Heart right ventricle (tissue), 16 donors: ENCODE data around the gene KCTD6. TPM values are rescaled to one million over a fixed set of nuclear protein-coding genes. Genes with fewer than 3 reads are reported as not detected.
A peak's percentile ranks its signal among the peaks of the same experiment; 100 is the strongest.

ENCODE experiments used
- ATAC-seq, 8 donors: fragments of 200-7000 bp; cut with Tn5 transposase; one replicate each; pipeline ENCODE4 v1.9.1; 2020; ENCODE audit warnings: mild to moderate bottlenecking in 8 of 8, moderate library complexity in 8 of 8, moderate number of reproducible peaks in 1 of 8
- DNase-seq, 2 donors: peaks; one replicate each; pipeline ENCODE4 v3.0.0-alpha.2; 2020
- H3K27ac ChIP-seq, 10 donors: fragments of 200-600 bp; sonication (generic) in 2 of 10; one replicate each; pipeline versions ENCODE4 v1.5.0 to v1.8.0; 2020 to 2022; ENCODE audit warnings: mild to moderate bottlenecking in 3 of 10
- H3K27me3 ChIP-seq, 7 donors: fragments of 200-600 bp; one replicate each; pipeline ENCODE4 v1.8.0; 2021 to 2022; ENCODE audit warnings: mild to moderate bottlenecking in 2 of 7
- H3K36me3 ChIP-seq, 9 donors: fragments of 200-600 bp; sonication (generic) in 1 of 9; one replicate each; pipeline versions ENCODE4 v1.5.0 to v1.8.0; 2020 to 2022; ENCODE audit warnings: mild to moderate bottlenecking in 2 of 9
- H3K4me1 ChIP-seq, 9 donors: fragments of 200-600 bp; sonication (generic) in 1 of 9; one replicate each; pipeline versions ENCODE4 v1.5.0 to v1.8.0; 2020 to 2022; ENCODE audit warnings: mild to moderate bottlenecking in 4 of 9
- H3K4me3 ChIP-seq, 10 donors: fragments of 200-600 bp; sonication (generic) in 2 of 10; one replicate each; pipeline versions ENCODE4 v1.5.0 to v1.8.0; 2020 to 2022; ENCODE audit warnings: mild to moderate bottlenecking in 7 of 10, moderate library complexity in 2 of 10
- H3K9me3 ChIP-seq, 11 donors: fragments of 200-600 bp in 10 of 11; sonication (generic) in 2 of 11; one replicate each; pipeline versions ENCODE4 v1.5.0 to v1.8.0; 2013 to 2022; ENCODE audit warnings: mild to moderate bottlenecking in 2 of 11, control low read depth in 1 of 11, moderate library complexity in 1 of 11
- WGBS, 2 donors: extraction: QIAGEN DNeasy Blood & Tissue Kit; methylation state at CpG; one replicate each; pipeline ENCODE4 v1.1.7; 2013; ENCODE audit warnings: inconsistent platforms in 1 of 2; 5-methylcytosine and 5-hydroxymethylcytosine counted together
- intact Hi-C, 10 donors: fragments of 100-400 bp; cut with DNase I; formaldehyde crosslinking; loops; one replicate each; pipeline versions ENCODE4 v1.11.1 to v1.14.2; 2022
- long read RNA-seq, 3 donors: library from polyadenylated mRNA; unstranded; transcript quantifications; one replicate each; pipeline ENCODE4 v2.0.0, GENCODE V29; 2020 to 2021
- polyA plus RNA-seq, 2 donors: library from polyadenylated mRNA; stranded (reverse); fragments of 200-250 nt; gene quantifications; one replicate each; pipeline ENCODE4 v1.2.3, GENCODE V29; 2013
- total RNA-seq, 10 donors: library from RNA; stranded (reverse); fragmentation: NEBNext Ultra II Directional in 3 of 10; extraction: Animal tissue kit (Norgen Biotek cat#: 25700) in 3 of 10; gene quantifications; one replicate each; pipeline versions ENCODE4 v1.2.1 to v1.2.4, GENCODE V29; 2021 to 2023
- TF ChIP-seq, protein P1 (sequence below), 9 donors: fragments of 200-600 bp; sonication (generic) in 2 of 9; IDR thresholded peaks; one replicate each; pipeline versions ENCODE4 v1.5.0 to v1.8.0; 2021 to 2022; ENCODE audit warnings: antibody characterized with exemption in 9 of 9, mild to moderate bottlenecking in 5 of 9, moderate library complexity in 1 of 9
- donor health status: Arrhythmogenic right ventricular cardiomyopathy.
- donor health status: ischemic (EF 13 %, LVEDD 7.1; RV severe dilation, severe dysfunction).
- donor health status: healthy with polysubstance abuse.
- donor health status: DM: no; HTN: yes; CAD: no.
- donor health status: DM: no; HTN: no; CAD: no.
- donor health status: ischemic (EF 25% LVEDD 6.9; RV normal size, moderate dysfunction).
- donor health status: ischemic (EF 25% LVEDD 5.7; RV mildly dilated, moderate dysfunction).
- donor health status: healthy.
- donor health status: DM: yes; HTN: yes; CAD: no.
- donor health status: Ischemic cardiomyopathy.
- donor health status: ischemic (EF 35%, LVEDD 5.7; RV mildly dilated, moderate dysfunction).
- donor health status: nonischemic (EF 11% LVEDD 7.7; RV severe dilation, severe dysfunction).
- donor health status: DM: yes; HTN: yes; CAD: no.
- donor health status: PGD.
- donor health status: ischemic (EF 29% LVEDD 5.4; RV normal size, mild dysfunction).
- donor health status: nonischemic (EF 23%, LVEDD 6.1; RV moderate dilation, normal function).

The KCTD6 gene
- 1 to 10 TPM; 3.6 to 8.9 (median 7.2) TPM for total RNA-seq
- polyA plus RNA-seq = 10 to 100 TPM in 1 of 2 donors, 1 to 10 TPM in 1; 6.9 to 12.7 TPM
- long read RNA-seq, donor 1, transcript KCTD6-202 (3 exons, 1,533 nt) = major isoform, 12 of 13 reads
- long read RNA-seq, donor 1, partial matches to known transcripts = 0 of 13 reads
- long read RNA-seq, donor 1, other reads (novel, unspliced or antisense) = 0 of 13 reads
- long read RNA-seq, donor 2, transcript KCTD6-202 (3 exons, 1,533 nt) = major isoform, 11 of 12 reads
- long read RNA-seq, donor 2, partial matches to known transcripts = 1 of 12 reads
- long read RNA-seq, donor 2, other reads (novel, unspliced or antisense) = 0 of 12 reads
- long read RNA-seq, donor 3, transcript KCTD6-202 (3 exons, 1,533 nt) = major isoform, 36 of 41 reads
- long read RNA-seq, donor 3, partial matches to known transcripts = 1 of 41 reads
- long read RNA-seq, donor 3, other reads (novel, unspliced or antisense) = 2 of 41 reads

DNA sequence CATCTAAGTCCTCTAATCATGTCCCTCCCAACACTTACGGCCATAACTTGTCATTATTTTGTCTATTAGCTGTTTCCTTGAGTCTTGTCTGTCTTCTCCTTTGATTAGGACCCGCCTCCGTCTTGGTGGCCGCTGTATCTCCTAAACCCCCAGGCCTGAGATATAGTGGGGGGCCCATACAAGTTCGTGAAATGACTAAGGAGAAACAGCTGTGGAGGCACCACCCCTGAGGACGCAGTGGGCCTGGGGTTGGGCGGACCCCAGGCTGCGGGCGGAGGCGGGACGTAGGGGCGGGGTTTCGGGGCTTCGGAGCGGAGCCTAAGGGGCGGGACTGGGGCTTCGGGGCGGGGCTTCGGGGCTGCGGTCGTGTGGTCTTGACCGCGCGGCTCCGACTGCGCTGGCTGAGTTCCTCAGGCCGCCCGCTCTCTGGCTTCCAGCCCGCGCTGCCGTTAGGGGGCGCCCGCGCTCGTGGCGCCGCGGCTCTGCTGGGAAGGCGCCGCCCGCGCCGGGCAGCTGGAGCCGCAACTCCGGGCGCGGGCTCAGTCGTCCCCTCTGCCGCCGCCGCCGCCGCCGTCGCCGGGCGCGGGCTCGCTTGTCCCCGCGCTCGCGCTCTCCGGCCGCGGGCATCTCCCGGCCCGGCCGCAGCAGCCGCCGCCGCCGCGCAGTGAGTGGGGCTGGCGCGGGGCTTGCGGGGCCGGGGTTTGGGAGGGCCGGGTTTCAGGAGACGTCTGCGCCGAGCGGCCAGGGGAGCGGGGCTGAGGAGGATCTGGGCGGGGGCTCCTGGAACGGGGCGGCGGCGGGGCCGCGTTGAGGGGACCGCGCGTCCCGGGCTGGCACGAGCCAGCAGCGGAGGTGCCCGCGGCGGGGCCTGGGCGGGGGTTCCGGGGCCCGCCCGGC lies at the start of gene KCTD6:
Gene KCTD6 (plus strand): TSS at position 591 of the 897 bp plus-strand sequence. CDS start 6,660 bp downstream, outside the sequence.
- Histone ChIP-seq H3K4me1 (peaks cover 5 to 73% (median 50%) of the 10 kb centered on the region in 9 donors), H3K4me3 (peak within 1 kb of the TSS; percentile 26 to 96 (median 80)), H3K36me3 (peaks cover 0 to 4% (median 0%) of the 10 kb centered on the region in 9 donors), H3K27me3 (no peaks in the 10 kb centered on the region), H3K9me3 (no peaks in the 10 kb centered on the region), H3K27ac (peak within 1 kb of the TSS; percentile 72 to 94 (median 82))
- ATAC-seq (peak; percentile 96 to 98 (median 98)), DNase-seq (peak; percentile 93 to 96)
- WGBS, 2 donors = 1% methylated on average over 88 to 104 of the region's 104 CpGs
- intact Hi-C loops = loop anchor here in 9 of 10 donors (1.0 to 10.0 kb wide), 9 partner anchors 41 to 159 kb away; partner anchors contain the start of genes PXK (in 8 of the 9), PDHB (in 4 of the 9) and ACOX2 (in 1 of the 9)
- TF ChIP-seq, protein P1, sequence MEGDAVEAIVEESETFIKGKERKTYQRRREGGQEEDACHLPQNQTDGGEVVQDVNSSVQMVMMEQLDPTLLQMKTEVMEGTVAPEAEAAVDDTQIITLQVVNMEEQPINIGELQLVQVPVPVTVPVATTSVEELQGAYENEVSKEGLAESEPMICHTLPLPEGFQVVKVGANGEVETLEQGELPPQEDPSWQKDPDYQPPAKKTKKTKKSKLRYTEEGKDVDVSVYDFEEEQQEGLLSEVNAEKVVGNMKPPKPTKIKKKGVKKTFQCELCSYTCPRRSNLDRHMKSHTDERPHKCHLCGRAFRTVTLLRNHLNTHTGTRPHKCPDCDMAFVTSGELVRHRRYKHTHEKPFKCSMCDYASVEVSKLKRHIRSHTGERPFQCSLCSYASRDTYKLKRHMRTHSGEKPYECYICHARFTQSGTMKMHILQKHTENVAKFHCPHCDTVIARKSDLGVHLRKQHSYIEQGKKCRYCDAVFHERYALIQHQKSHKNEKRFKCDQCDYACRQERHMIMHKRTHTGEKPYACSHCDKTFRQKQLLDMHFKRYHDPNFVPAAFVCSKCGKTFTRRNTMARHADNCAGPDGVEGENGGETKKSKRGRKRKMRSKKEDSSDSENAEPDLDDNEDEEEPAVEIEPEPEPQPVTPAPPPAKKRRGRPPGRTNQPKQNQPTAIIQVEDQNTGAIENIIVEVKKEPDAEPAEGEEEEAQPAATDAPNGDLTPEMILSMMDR (IDR thresholded peaks at IDR 0.05) = peak; percentile 61 to 90 (median 78)

DNA sequence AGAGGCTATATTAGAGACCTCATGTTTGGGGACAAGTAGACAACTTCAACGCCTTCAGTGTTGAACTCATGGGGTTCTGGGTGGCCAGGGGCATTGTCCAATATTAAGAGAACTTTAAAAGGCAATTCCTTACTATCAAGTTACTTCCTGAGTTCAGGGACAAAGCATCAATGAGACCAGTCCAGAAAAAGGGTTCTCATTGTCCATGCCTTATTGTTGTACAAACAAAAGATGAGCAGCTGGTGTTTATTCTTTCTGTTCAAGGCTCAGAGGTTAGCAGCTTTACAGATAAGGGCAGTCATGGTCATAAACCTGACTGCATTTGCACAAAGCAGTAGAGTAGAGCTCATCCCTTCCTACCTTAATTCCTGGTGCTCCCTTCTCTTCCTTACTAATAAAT lies 39.7 kb upstream of the KCTD6 start:
- H3K27ac ChIP-seq = no peak overlapping the region
- H3K4me3 ChIP-seq = no peak overlapping the region
- TF ChIP-seq, protein P1 (IDR thresholded peaks at IDR 0.05) = no peak
- WGBS, 2 donors = 67 to 79% methylated on average over 1 of the region's 1 CpG
- intact Hi-C loops = no loop called here
- H3K36me3 ChIP-seq = no peaks in the 10 kb centered on the region
- H3K9me3 ChIP-seq = peaks cover 0 to 41% (median 10%) of the 10 kb centered on the region in 11 donors
- H3K27me3 ChIP-seq = no peaks in the 10 kb centered on the region
- ATAC-seq = no peak
- no peak for DNase-seq
- no peaks in the 10 kb centered on the region for H3K4me1 ChIP-seq

GRCh38 chr3:58459160-58459559 lies 32.7 kb upstream of the KCTD6 start:
- 86 to 87% methylated on average over 4 of the region's 4 CpGs for WGBS, 2 donors
- H3K27ac ChIP-seq = no peak overlapping the region
- peaks cover 0 to 15% (median 4%) of the 10 kb centered on the region in 9 donors for H3K4me1 ChIP-seq
- H3K36me3 ChIP-seq = no peaks in the 10 kb centered on the region
- ATAC-seq (no peak), DNase-seq (no peak)
- TF ChIP-seq, protein P1 (IDR thresholded peaks at IDR 0.05) = no peak
- H3K27me3 ChIP-seq = no peaks in the 10 kb centered on the region
- peaks cover 0 to 30% (median 10%) of the 10 kb centered on the region in 11 donors for H3K9me3 ChIP-seq
- intact Hi-C loops = no loop called here
- no peak overlapping the region for H3K4me3 ChIP-seq

- TF ChIP-seq, protein P1 (IDR thresholded peaks at IDR 0.05) = no peak
- Histone ChIP-seq H3K9me3 (no peaks in the 10 kb centered on the region), H3K4me3 (no peak overlapping the region), H3K4me1 (peaks cover 0 to 16% (median 4%) of the 10 kb centered on the region in 9 donors), H3K27ac (no peak overlapping the region), H3K27me3 (no peaks in the 10 kb centered on the region), H3K36me3 (no peaks in the 10 kb centered on the region)
- ATAC-seq (no peak), DNase-seq (no peak)
- WGBS, 2 donors = 71 to 76% methylated on average over 4 of the region's 4 CpGs
- intact Hi-C loops = loop anchor here in 4 of 10 donors (2.0 kb wide), 1 partner anchor 70 kb away; no protein-coding TSS in a partner anchor
Measured at GRCh38 chr3:58462829-58463180, 29.1 kb upstream of the KCTD6 start.
